ENCODE measurements around the gene RABGAP1. TPM values are rescaled to one million over a fixed set of nuclear protein-coding genes. Genes with fewer than 3 reads are reported as not detected.

The RABGAP1 gene
- total RNA-seq, 2 experiments from 2014 or later, result 20.6 to 24.9 TPM

DNA sequence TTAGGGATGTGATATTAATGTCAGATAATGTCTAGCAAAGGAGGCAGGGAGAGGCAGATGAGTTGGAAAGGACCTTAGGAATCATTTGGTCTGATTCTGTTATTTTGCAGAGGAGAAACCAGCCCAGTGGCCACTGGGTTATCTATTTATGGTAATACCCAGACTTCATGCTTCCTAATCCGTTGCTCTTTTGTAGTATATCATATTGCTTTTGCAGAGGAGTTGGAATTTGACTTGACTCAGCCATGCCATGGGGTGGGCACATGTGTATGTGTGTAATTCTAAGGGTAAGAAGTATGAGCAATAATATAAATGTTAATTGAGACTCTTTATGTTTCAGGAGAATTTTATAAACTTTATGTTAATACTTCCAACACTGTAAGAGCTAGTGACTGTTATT is 100.0 kb downstream of the RABGAP1 start:
- Histone ChIP-seq H3K4me3 (ENCODE audit: low read length) (no peak overlapping the region), H3K27ac (ENCODE audit: low read depth in 1 of 2, low read length in 2 of 2) (no peak overlapping the region), H3K36me3 (ENCODE audit: insufficient read depth, low read length) (peaks cover 15% of the 10 kb centered on the region), H3K4me1 (ENCODE audit: insufficient read depth, low read length) (no peaks in the 10 kb centered on the region), H3K9me3 (ENCODE audit: control insufficient read depth in 1 of 2, insufficient read depth in 1 of 2, low read length in 2 of 2) (no peaks in the 10 kb centered on the region), H3K27me3 (ENCODE audit: control insufficient read depth in 1 of 2, insufficient read depth in 2 of 2, low read length in 2 of 2) (no peaks in the 10 kb centered on the region)
- TF ChIP-seq, protein P1, sequence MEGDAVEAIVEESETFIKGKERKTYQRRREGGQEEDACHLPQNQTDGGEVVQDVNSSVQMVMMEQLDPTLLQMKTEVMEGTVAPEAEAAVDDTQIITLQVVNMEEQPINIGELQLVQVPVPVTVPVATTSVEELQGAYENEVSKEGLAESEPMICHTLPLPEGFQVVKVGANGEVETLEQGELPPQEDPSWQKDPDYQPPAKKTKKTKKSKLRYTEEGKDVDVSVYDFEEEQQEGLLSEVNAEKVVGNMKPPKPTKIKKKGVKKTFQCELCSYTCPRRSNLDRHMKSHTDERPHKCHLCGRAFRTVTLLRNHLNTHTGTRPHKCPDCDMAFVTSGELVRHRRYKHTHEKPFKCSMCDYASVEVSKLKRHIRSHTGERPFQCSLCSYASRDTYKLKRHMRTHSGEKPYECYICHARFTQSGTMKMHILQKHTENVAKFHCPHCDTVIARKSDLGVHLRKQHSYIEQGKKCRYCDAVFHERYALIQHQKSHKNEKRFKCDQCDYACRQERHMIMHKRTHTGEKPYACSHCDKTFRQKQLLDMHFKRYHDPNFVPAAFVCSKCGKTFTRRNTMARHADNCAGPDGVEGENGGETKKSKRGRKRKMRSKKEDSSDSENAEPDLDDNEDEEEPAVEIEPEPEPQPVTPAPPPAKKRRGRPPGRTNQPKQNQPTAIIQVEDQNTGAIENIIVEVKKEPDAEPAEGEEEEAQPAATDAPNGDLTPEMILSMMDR (IDR thresholded peaks at IDR 0.05), result no peak
- Mint-ChIP-seq H3K36me3 (ENCODE audit: low read depth) (peaks cover 51% of the 10 kb centered on the region), H3K27me3 (no peaks in the 10 kb centered on the region), H3K27ac (no peak overlapping the region), H3K4me3 (no peak overlapping the region), H3K9me3 (no peaks in the 10 kb centered on the region), H3K4me1 (ENCODE audit: low read depth) (no peaks in the 10 kb centered on the region)
- ChIA-PET CTCF (no interaction called here), POLR2A (no interaction called here)
- ATAC-seq (ENCODE audit: poor library complexity) (no peak), DNase-seq (no peak)
- intact Hi-C loops (cut with DNase I, micrococcal nuclease), result no loop called here

DNA sequence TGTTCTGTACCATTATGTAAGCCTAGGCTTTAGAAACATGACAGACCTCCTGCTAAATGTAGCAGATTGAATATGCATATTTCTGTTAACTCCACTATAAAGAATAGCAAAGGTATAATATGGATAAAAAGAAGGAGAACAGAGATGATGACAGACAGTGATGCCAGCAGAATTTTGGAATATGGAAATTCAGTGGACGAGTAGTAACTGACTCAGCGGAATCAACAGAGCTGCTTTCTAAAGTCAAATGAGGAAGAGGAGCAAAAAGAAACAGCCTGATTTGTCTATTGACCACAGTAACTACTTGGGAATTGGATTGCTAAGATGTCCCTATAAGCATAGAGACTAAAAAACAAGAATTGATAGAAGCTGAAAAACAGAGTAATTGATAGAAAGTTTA is 100.7 kb downstream of the RABGAP1 start:
- ChIA-PET CTCF (interaction anchor here (1.0 kb wide), 1 partner anchor 19 kb away, joined by 4 read pairs; no protein-coding TSS in a partner anchor), POLR2A (interaction anchor here (0.7 kb wide), 1 partner anchor 1258 kb away, joined by 3 read pairs; no protein-coding TSS in a partner anchor)
- H3K4me3 ChIP-seq (ENCODE audit: low read length), result no peak overlapping the region
- no peaks in the 10 kb centered on the region for H3K4me1 ChIP-seq (ENCODE audit: insufficient read depth, low read length)
- H3K27ac ChIP-seq (ENCODE audit: low read depth in 1 of 2, low read length in 2 of 2), result no peak overlapping the region
- H3K27ac Mint-ChIP-seq, result no peak overlapping the region
- no peaks in the 10 kb centered on the region for H3K9me3 Mint-ChIP-seq
- ATAC-seq (ENCODE audit: poor library complexity), result no peak
- H3K4me3 Mint-ChIP-seq, result no peak overlapping the region
- no peaks in the 10 kb centered on the region for H3K27me3 ChIP-seq (ENCODE audit: control insufficient read depth in 1 of 2, insufficient read depth in 2 of 2, low read length in 2 of 2)
- no peaks in the 10 kb centered on the region for H3K27me3 Mint-ChIP-seq
- intact Hi-C loops (cut with DNase I, micrococcal nuclease), result no loop called here
- DNase-seq, result no peak
- H3K36me3 Mint-ChIP-seq (ENCODE audit: low read depth), result peaks cover 51% of the 10 kb centered on the region
- H3K9me3 ChIP-seq (ENCODE audit: control insufficient read depth in 1 of 2, insufficient read depth in 1 of 2, low read length in 2 of 2), result no peaks in the 10 kb centered on the region
- TF ChIP-seq, protein P1 (IDR thresholded peaks at IDR 0.05), result no peak
- H3K4me1 Mint-ChIP-seq (ENCODE audit: low read depth), result no peaks in the 10 kb centered on the region
- peaks cover 15% of the 10 kb centered on the region for H3K36me3 ChIP-seq (ENCODE audit: insufficient read depth, low read length)

DNA sequence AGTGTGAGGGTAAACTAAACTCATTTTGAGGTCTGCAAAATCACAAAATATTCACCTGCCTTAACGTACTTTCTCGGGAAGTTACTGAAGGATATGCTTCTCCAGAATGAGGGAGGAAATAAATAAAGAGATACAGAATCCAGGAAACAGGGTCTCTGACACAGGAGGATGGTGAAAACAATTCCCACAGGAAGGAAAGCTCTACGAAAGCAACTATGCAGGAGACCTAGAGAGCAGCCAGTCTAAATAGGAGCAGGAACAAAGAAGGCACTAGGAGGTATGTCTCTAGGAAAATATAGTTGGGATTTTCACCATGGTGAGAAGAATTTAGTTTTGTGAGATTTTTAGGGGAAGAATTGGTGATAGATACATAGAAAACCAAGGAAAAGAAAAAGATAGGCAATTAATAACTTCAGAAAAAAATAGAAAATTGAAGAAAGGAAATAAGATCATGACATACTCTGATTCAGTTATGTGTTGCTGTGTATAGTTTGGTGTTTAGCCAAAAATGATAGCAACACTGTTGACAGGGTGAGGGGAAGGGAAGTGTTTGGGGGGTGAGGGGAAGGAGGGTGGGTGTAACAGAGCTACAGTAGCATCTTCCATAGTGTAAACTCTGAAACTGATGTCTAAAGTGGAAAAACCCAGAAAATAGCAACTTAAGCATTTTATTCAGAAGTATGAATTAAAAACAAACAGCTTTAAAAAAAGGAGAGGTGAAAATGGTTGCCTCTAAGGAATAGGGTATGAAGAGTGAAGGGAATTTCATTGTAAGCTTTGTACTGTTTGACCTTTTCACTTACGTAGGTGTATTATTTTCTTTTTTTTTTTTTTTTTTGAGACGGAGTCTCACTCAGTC is 102.5 kb downstream of the RABGAP1 start:
- Mint-ChIP-seq H3K4me1 (ENCODE audit: low read depth) (no peaks in the 10 kb centered on the region), H3K27ac (no peak overlapping the region), H3K36me3 (ENCODE audit: low read depth) (peaks cover 52% of the 10 kb centered on the region), H3K27me3 (no peaks in the 10 kb centered on the region), H3K9me3 (no peaks in the 10 kb centered on the region), H3K4me3 (no peak overlapping the region)
- ATAC-seq (ENCODE audit: poor library complexity) (no peak), DNase-seq (no peak)
- CTCF ChIA-PET, result interaction anchor here (2.1 kb wide), 1 partner anchor 9 kb away, joined by 6 read pairs; no protein-coding TSS in a partner anchor
- H3K36me3 ChIP-seq (ENCODE audit: insufficient read depth, low read length), result peaks cover 15% of the 10 kb centered on the region
- H3K4me3 ChIP-seq (ENCODE audit: low read length), result no peak overlapping the region
- POLR2A ChIA-PET, result no interaction called here
- TF ChIP-seq, protein P1 (IDR thresholded peaks at IDR 0.05), result no peak
- no peaks in the 10 kb centered on the region for H3K4me1 ChIP-seq (ENCODE audit: insufficient read depth, low read length)
- no peaks in the 10 kb centered on the region for H3K27me3 ChIP-seq (ENCODE audit: control insufficient read depth in 1 of 2, insufficient read depth in 2 of 2, low read length in 2 of 2)
- intact Hi-C loops (cut with DNase I, micrococcal nuclease), result no loop called here
- H3K27ac ChIP-seq (ENCODE audit: low read depth in 1 of 2, low read length in 2 of 2), result no peak overlapping the region
- no peaks in the 10 kb centered on the region for H3K9me3 ChIP-seq (ENCODE audit: control insufficient read depth in 1 of 2, insufficient read depth in 1 of 2, low read length in 2 of 2)
